ENCODE results near the gene HBE1. TPM values are rescaled to one million over a fixed set of nuclear protein-coding genes. Genes with fewer than 3 reads are reported as not detected.

The HBE1 gene
- total RNA-seq, 4 donors from 2014 or later = not detected

- no peaks in the 10 kb centered on the region for H3K36me3 ChIP-seq
- H3K4me1 ChIP-seq = no peaks in the 10 kb centered on the region
- no peak for DNase-seq (ENCODE audit: extremely low spot score)
- intact Hi-C loops (cut with DNase I) = no loop called here
- H3K4me3 ChIP-seq = no peak overlapping the region
- no peak overlapping the region for H3K27ac ChIP-seq (replicated peaks in 1 of 4)
- TF ChIP-seq CTCF (IDR thresholded peaks at IDR 0.05) = no peak
- no peak for TF ChIP-seq POLR2AphosphoS5 (IDR thresholded peaks at IDR 0.05)
- TF ChIP-seq POLR2A (IDR thresholded peaks at IDR 0.05; ENCODE audit: low read depth) = no peak
- no peak for TF ChIP-seq EP300 (IDR thresholded peaks at IDR 0.05)
- WGBS = 52% methylated on average over 2 of the region's 2 CpGs
- no peaks in the 10 kb centered on the region for H3K27me3 ChIP-seq
- H3K9me3 ChIP-seq = no peaks in the 10 kb centered on the region
Measured at GRCh38 chr11:5238486-5238885, 31.3 kb downstream of the HBE1 start.

GRCh38 chr11:5237420-5237819, 32.3 kb downstream of the HBE1 start:
- Histone ChIP-seq H3K27me3 (no peaks in the 10 kb centered on the region), H3K4me3 (no peak overlapping the region), H3K27ac (replicated peaks in 1 of 4) (no peak overlapping the region), H3K4me1 (no peaks in the 10 kb centered on the region), H3K9me3 (no peaks in the 10 kb centered on the region), H3K36me3 (no peaks in the 10 kb centered on the region)
- intact Hi-C loops (cut with DNase I) = no loop called here
- WGBS = 77% methylated on average over 1 of the region's 2 CpGs
- no peak for DNase-seq (ENCODE audit: extremely low spot score)
- no peak for TF ChIP-seq CTCF (IDR thresholded peaks at IDR 0.05)
- no peak for TF ChIP-seq POLR2AphosphoS5 (IDR thresholded peaks at IDR 0.05)
- no peak for TF ChIP-seq POLR2A (IDR thresholded peaks at IDR 0.05; ENCODE audit: low read depth)
- TF ChIP-seq EP300 (IDR thresholded peaks at IDR 0.05) = no peak

- no peaks in the 10 kb centered on the region for H3K4me1 ChIP-seq
- DNase-seq (ENCODE audit: extremely low spot score) = no peak
- intact Hi-C loops (cut with DNase I) = no loop called here
Measured at GRCh38 chr11:5235364-5236095, 34.2 kb downstream of the HBE1 start.

GRCh38 chr11:5234381-5234834, 35.3 kb downstream of the HBE1 start, which contains the start of gene HBD:
Gene HBD (minus strand): TSS chr11:5234483. CDS start chr11:5234433, 50 bp downstream.
- H3K4me3 ChIP-seq = no peak within 1 kb of the TSS
- TF ChIP-seq POLR2AphosphoS5 (IDR thresholded peaks at IDR 0.05) = no peak
- TF ChIP-seq CTCF (IDR thresholded peaks at IDR 0.05) = no peak
- no peak for TF ChIP-seq POLR2A (IDR thresholded peaks at IDR 0.05; ENCODE audit: low read depth)
- TF ChIP-seq EP300 (IDR thresholded peaks at IDR 0.05) = no peak
- H3K27ac ChIP-seq (replicated peaks in 1 of 4) = no peak within 1 kb of the TSS
- no peak for DNase-seq (ENCODE audit: extremely low spot score)
- no peaks in the 10 kb centered on the region for H3K4me1 ChIP-seq
- H3K36me3 ChIP-seq = no peaks in the 10 kb centered on the region
- 33% methylated on average over 2 of the region's 2 CpGs for WGBS
- H3K27me3 ChIP-seq = no peaks in the 10 kb centered on the region
- no peaks in the 10 kb centered on the region for H3K9me3 ChIP-seq
- intact Hi-C loops (cut with DNase I) = no loop called here

More at GRCh38 chr11:5235364-5236095, 34.2 kb downstream of the HBE1 start:
- no peak for TF ChIP-seq CTCF (IDR thresholded peaks at IDR 0.05)
- no peak for TF ChIP-seq POLR2A (IDR thresholded peaks at IDR 0.05; ENCODE audit: low read depth)
- TF ChIP-seq POLR2AphosphoS5 (IDR thresholded peaks at IDR 0.05) = no peak
- no peak for TF ChIP-seq EP300 (IDR thresholded peaks at IDR 0.05)
- H3K9me3 ChIP-seq = no peaks in the 10 kb centered on the region
- H3K27me3 ChIP-seq = no peaks in the 10 kb centered on the region
- H3K27ac ChIP-seq (replicated peaks in 1 of 4) = no peak overlapping the region
- 84% methylated on average over 5 of the region's 5 CpGs for WGBS
- H3K36me3 ChIP-seq = no peaks in the 10 kb centered on the region
- no peak overlapping the region for H3K4me3 ChIP-seq
